ENCODE data around the gene NUDT22.

The NUDT22 gene

DNA sequence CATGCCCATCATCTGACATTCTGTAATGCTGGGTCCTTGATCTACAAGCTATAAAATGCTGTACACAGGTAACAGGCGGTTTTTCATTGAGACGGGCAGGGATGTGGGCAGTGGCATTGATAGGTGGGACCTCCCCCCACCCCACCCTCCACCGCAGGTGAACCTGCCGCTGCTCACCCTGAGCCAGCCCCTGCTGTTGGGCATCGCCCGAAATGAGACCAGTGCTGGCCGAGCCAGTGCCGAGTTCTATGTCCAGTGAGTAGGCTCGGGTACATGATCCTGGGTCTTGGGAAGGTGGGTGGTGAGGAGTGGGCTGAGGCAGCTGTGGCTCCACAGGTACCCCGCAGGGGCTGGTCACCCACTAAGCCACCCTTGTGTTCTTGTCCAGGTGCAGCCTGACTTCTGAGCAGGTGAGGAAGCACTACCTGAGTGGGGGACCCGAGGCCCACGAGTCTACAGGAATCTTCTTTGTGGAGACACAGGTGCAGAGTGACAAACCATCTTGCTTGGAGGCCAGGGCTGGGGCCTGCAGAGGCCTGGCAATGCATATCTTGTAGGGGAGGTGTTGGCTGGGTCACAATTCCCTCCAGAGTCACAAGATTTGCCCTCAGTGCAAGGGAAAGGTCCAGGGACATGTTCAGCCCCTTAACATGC lies 3.1 kb downstream of the NUDT22 start:
- Histone ChIP-seq H3K36me3 (peaks cover 3 to 17% (median 7%) of the 10 kb centered on the region in 11 experiments; a peak in 19 of 22 replicates), H3K4me2 (peak overlapping the region; percentile 94 to 100 (median 99)), H3K9me3 (replicated peaks in 1 of 11) (no peaks in the 10 kb centered on the region), H3K4me1 (peaks cover 76 to 94% (median 87%) of the 10 kb centered on the region in 10 experiments), H3K27me3 (no peaks in the 10 kb centered on the region), H3K4me3 (peak overlapping the region; percentile 65 to 79 (median 70); a peak in 19 of 20 replicates), H3K27ac (peak overlapping the region in 9 of 11 experiments; percentile 80 to 89 (median 84); a peak in 18 of 22 replicates), H4K20me1 (peaks cover 8 to 42% (median 13%) of the 10 kb centered on the region in 11 experiments; a peak in 19 of 22 replicates), H3K9ac (peak overlapping the region; percentile 76 to 89 (median 82))
- no peak for TF ChIP-seq Cebpa-rat (IDR thresholded peaks at IDR 0.05)

DNA sequence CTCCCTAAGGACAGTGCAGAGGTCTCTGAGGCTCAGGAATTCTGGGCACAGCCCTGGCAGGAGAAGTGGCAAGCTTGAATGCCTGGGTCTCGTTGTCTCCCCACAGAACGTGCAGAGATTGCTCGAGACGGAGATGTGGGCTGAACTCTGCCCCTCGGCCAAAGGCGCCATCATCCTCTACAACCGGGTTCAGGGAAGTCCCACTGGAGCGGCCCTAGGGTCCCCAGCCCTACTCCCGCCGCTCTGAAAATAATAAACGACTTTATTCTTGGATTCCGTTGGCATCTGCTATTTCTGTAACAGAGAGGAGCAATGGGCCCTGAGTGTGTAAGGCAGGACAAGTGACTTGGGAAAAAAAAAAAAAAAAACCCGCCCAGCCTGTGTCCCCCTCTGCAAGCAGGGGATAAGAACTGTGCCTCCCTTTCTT lies 3.7 kb downstream of the NUDT22 start:
- Histone ChIP-seq H3K27ac (peak overlapping the region in 10 of 11 experiments; percentile 60 to 89 (median 84); a peak in 20 of 22 replicates), H3K4me3 (peak overlapping the region; percentile 65 to 79 (median 70)), H3K9me3 (replicated peaks in 1 of 11) (no peaks in the 10 kb centered on the region), H3K4me1 (peaks cover 70 to 88% (median 82%) of the 10 kb centered on the region in 10 experiments), H3K9ac (peak overlapping the region; percentile 76 to 89 (median 82)), H4K20me1 (peaks cover 5 to 36% (median 7%) of the 10 kb centered on the region in 11 experiments; a peak in 19 of 22 replicates), H3K36me3 (peaks cover 0 to 12% (median 2%) of the 10 kb centered on the region in 11 experiments; a peak in 9 of 22 replicates), H3K4me2 (peak overlapping the region; percentile 94 to 100 (median 99)), H3K27me3 (no peaks in the 10 kb centered on the region)
- no peak for TF ChIP-seq Cebpa-rat (IDR thresholded peaks at IDR 0.05)

DNA sequence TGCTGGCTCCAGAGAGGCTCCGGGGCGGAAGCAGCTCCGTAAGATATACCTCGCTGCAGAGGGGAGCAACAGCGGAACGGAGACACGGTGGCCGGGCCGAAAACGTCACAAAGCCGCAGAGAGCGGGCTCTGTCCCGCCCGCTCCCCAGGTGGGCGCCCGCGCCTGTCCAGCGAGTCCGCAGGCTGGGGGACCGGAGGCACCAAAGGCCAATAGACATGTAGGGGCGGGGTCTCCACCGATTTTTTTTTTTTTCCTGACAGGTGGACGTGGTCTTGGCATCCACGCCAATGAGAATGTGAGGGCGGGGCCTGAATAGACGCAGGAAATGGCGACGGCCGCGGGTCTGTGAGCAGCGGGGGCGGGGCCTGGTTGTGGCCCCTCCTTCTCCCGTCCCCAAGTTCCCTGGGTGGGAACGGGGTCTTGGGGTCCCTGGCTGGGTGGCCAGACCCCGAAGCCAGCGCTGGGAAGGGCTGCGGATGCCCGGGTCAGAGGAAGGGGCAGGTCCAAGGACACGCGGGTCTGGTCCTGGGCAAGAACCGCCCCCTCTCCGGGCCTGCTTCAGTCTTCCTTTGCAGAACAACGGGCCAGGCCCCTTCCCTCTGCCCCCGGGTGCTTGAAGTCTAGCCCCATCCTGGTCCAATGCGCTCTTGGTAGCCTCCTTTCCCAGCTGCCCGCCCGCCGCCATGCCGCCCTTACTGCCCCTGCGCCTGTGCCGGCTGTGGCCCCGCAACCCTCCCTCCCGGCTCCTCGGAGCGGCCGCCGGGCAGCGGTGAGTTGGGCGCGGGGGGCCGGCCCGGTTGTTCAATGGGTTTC lies 4.3 kb downstream of the NUDT22 start, which contains the start of gene DNAJC4:
Gene DNAJC4, plus strand, starts transcription at position 378 of the 814 bp plus-strand sequence. Its CDS starts 307 bp downstream, at position 685.
- peaks cover 0 to 34% (median 3%) of the 10 kb centered on the region in 11 experiments; a peak in 12 of 22 replicates for H4K20me1 ChIP-seq
- no peak for TF ChIP-seq Cebpa-rat (IDR thresholded peaks at IDR 0.05)
- H3K4me1 ChIP-seq, result peaks cover 69 to 87% (median 81%) of the 10 kb centered on the region in 10 experiments
- peak within 1 kb of the TSS; percentile 65 to 79 (median 70) for H3K4me3 ChIP-seq
- H3K4me2 ChIP-seq, result peak within 1 kb of the TSS; percentile 94 to 100 (median 99)
- H3K36me3 ChIP-seq, result peaks cover 0 to 6% (median 0%) of the 10 kb centered on the region in 11 experiments; a peak in 3 of 22 replicates
- H3K9ac ChIP-seq, result peak within 1 kb of the TSS; percentile 76 to 89 (median 82)
- H3K27me3 ChIP-seq, result no peaks in the 10 kb centered on the region
- peak within 1 kb of the TSS; percentile 34 to 89 (median 84); a peak in 21 of 22 replicates for H3K27ac ChIP-seq
- H3K9me3 ChIP-seq (replicated peaks in 1 of 11), result no peaks in the 10 kb centered on the region

DNA sequence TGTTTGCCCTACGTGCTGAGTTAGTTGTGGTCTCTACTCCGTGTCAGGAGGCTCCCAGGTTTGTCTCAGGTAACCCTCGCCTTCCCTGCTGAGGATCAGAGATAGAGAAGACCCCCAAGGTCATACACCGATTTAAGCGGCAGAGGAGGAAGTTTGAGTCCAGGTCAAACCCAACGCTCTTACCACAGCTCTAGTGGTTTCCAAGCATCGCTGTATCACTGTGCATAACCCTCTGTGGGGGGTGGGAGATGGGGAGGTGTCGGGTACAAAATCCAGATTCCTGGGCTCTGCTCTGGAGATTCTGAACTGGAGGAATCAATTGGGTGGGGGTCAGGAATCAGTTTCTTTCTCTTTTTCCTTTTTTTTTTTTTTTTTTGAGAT lies 4.9 kb downstream of the NUDT22 start:
- Histone ChIP-seq H3K27me3 (no peaks in the 10 kb centered on the region), H4K20me1 (peaks cover 0 to 37% (median 8%) of the 10 kb centered on the region in 11 experiments; a peak in 10 of 22 replicates), H3K27ac (peak overlapping the region; percentile 34 to 89 (median 84); a peak in 21 of 22 replicates), H3K4me3 (peak overlapping the region; percentile 65 to 79 (median 70)), H3K9ac (peak overlapping the region; percentile 76 to 89 (median 82)), H3K4me1 (peaks cover 75 to 88% (median 83%) of the 10 kb centered on the region in 10 experiments), H3K9me3 (replicated peaks in 1 of 11) (no peaks in the 10 kb centered on the region), H3K4me2 (peak overlapping the region; percentile 94 to 100 (median 99)), H3K36me3 (peaks cover 0 to 10% (median 3%) of the 10 kb centered on the region in 11 experiments; a peak in 7 of 22 replicates)
- TF ChIP-seq Cebpa-rat (IDR thresholded peaks at IDR 0.05), result no peak

DNA sequence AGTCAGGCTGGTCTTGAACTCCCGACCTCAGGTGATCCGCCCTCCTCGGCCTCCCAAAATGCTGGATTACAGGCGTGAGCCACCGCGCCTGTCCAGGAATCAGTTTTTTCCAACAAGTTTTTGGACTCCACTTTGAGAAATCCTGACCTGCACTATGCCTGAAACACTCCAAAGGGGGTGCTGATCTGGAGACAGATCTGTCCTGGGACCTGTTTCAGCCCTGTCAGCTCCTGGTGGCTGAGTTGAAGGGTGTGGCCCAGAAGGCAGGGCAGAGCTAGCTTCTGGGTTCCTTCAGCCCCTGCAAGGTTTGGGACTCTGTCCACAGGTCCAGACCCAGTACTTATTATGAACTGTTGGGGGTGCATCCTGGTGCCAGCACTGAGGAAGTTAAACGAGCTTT lies 5.5 kb downstream of the NUDT22 start:
- H3K9me3 ChIP-seq (replicated peaks in 1 of 11), result no peaks in the 10 kb centered on the region
- peak overlapping the region; percentile 94 to 100 (median 99) for H3K4me2 ChIP-seq
- H3K4me3 ChIP-seq, result peak overlapping the region; percentile 65 to 79 (median 70); a peak in 17 of 20 replicates
- peak overlapping the region in 10 of 11 experiments; percentile 11 to 89 (median 82); a peak in 18 of 22 replicates for H3K9ac ChIP-seq
- no peak for TF ChIP-seq Cebpa-rat (IDR thresholded peaks at IDR 0.05)
- peaks cover 80 to 88% (median 83%) of the 10 kb centered on the region in 10 experiments for H3K4me1 ChIP-seq
- H3K27me3 ChIP-seq, result no peaks in the 10 kb centered on the region
- peak overlapping the region in 8 of 11 experiments; percentile 38 to 89 (median 84); a peak in 14 of 22 replicates for H3K27ac ChIP-seq
- peaks cover 0 to 38% (median 11%) of the 10 kb centered on the region in 11 experiments; a peak in 10 of 22 replicates for H4K20me1 ChIP-seq
- H3K36me3 ChIP-seq, result peaks cover 0 to 13% (median 6%) of the 10 kb centered on the region in 11 experiments; a peak in 7 of 22 replicates

DNA sequence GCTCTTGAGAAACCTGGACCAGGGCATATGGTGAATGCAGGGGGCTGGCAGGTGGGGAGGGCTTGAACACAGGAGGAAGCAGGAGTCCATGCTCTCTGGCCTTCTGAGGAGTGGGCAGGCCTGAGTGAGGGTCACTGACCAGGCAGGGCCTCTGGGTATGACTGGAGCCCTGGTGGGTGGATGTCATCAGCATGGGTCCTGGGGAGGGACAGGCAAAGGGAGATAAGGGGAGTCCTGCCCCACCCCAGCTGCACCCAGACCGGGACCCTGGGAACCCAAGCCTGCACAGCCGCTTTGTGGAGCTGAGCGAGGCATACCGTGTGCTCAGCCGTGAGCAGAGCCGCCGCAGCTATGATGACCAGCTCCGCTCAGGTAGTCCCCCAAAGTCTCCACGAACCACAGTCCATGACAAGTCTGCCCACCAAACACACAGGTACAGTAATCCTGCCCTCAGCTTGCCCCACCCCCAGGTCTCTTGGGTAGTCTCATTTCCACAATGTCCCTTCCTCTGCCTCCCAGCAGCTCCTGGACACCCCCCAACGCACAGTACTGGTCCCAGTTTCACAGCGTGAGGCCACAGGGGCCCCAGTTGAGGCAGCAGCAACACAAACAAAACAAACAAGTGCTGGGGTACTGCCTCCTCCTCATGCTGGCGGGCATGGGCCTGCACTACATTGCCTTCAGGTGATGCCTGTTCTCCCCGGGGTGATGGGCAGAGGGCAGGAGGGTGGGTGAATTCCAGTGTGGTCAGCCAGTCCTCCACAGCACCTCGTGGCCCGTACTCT lies 6.3 kb downstream of the NUDT22 start:
- H3K9ac ChIP-seq, result peak overlapping the region in 8 of 11 experiments; percentile 11 to 89 (median 82); a peak in 11 of 22 replicates
- H4K20me1 ChIP-seq, result peaks cover 0 to 38% (median 11%) of the 10 kb centered on the region in 11 experiments; a peak in 10 of 22 replicates
- H3K27ac ChIP-seq, result peak overlapping the region in 5 of 11 experiments; percentile 38 to 89 (median 83); a peak in 6 of 22 replicates
- TF ChIP-seq Cebpa-rat (IDR thresholded peaks at IDR 0.05), result no peak
- H3K4me1 ChIP-seq, result peaks cover 78 to 88% (median 83%) of the 10 kb centered on the region in 10 experiments
- H3K27me3 ChIP-seq, result no peaks in the 10 kb centered on the region
- H3K4me3 ChIP-seq, result peak overlapping the region in 2 of 10 experiments; percentile 77 to 79; a peak in 4 of 20 replicates
- no peaks in the 10 kb centered on the region for H3K9me3 ChIP-seq (replicated peaks in 1 of 11)
- H3K36me3 ChIP-seq, result peaks cover 0 to 22% (median 9%) of the 10 kb centered on the region in 11 experiments; a peak in 16 of 22 replicates
- peak overlapping the region; percentile 94 to 100 (median 99) for H3K4me2 ChIP-seq

DNA sequence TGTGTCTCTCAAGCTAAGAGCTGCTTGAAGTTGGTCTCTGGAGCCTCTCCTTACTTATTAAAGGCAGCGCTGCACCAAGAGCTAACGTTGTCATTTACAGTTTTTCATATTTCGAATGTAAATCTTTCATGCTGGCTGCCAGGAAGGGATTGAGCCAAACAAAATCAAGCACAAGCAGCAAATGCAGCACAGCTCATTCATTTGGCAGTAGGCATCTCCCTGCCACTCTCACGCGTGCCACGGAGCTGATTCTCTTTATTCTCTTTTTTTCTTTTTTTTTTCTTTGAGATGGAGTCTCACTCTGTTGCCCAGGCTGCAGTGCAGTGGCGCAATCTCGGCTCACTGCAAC lies 6.9 kb downstream of the NUDT22 start:
- peak overlapping the region; percentile 94 to 100 (median 99); a peak in 21 of 22 replicates for H3K4me2 ChIP-seq
- H3K4me1 ChIP-seq, result peaks cover 78 to 88% (median 83%) of the 10 kb centered on the region in 10 experiments
- no peak overlapping the region; a peak in 1 of 20 replicates for H3K4me3 ChIP-seq
- H3K36me3 ChIP-seq, result peaks cover 3 to 27% (median 15%) of the 10 kb centered on the region in 11 experiments; a peak in 20 of 22 replicates
- peaks cover 0 to 38% (median 11%) of the 10 kb centered on the region in 11 experiments; a peak in 10 of 22 replicates for H4K20me1 ChIP-seq
- peak overlapping the region in 7 of 11 experiments; percentile 43 to 89 (median 82); a peak in 6 of 22 replicates for H3K9ac ChIP-seq
- peak overlapping the region in 2 of 11 experiments; percentile 38 to 84; a peak in 1 of 22 replicates for H3K27ac ChIP-seq
- no peaks in the 10 kb centered on the region for H3K27me3 ChIP-seq
- no peaks in the 10 kb centered on the region for H3K9me3 ChIP-seq (replicated peaks in 1 of 11)
- no peak for TF ChIP-seq Cebpa-rat (IDR thresholded peaks at IDR 0.05)
